GM19238 (cell line): ENCODE data around the gene PHLDB2.

Experiments
- DNase-seq: peaks from one replicate; pipeline ENCODE4 v3.0.0; 2011; ENCODE audit warnings: low spot score; ENCODE audit not compliant: insufficient read length

The PHLDB2 gene

GRCh38 chr3:111882194-111882593 is 23.1 kb downstream of the PHLDB2 start:
- DNase-seq = no peak

GRCh38 chr3:111882799-111883198 is 23.7 kb downstream of the PHLDB2 start:
- DNase-seq = no peak

GRCh38 chr3:111884411-111885018 is 25.4 kb downstream of the PHLDB2 start:
- DNase-seq = no peak

- no peak for DNase-seq
Observed at GRCh38 chr3:111885578-111885977, 26.5 kb downstream of the PHLDB2 start.

GRCh38 chr3:111890051-111890580 is 31.1 kb downstream of the PHLDB2 start:
- no peak for DNase-seq

GRCh38 chr3:111892070-111892469 is 33.0 kb downstream of the PHLDB2 start:
- DNase-seq = no peak

- no peak for DNase-seq
Observed at GRCh38 chr3:111895071-111895470, 36.0 kb downstream of the PHLDB2 start.

- no peak for DNase-seq
Observed at GRCh38 chr3:111899966-111900365, 40.9 kb downstream of the PHLDB2 start.

GRCh38 chr3:111901637-111902036 is 42.6 kb downstream of the PHLDB2 start:
- no peak for DNase-seq

- no peak for DNase-seq
Observed at GRCh38 chr3:111902534-111902933, 43.5 kb downstream of the PHLDB2 start.

GRCh38 chr3:111903067-111903511 is 44.0 kb downstream of the PHLDB2 start:
- no peak for DNase-seq

GRCh38 chr3:111904376-111905241 is 45.5 kb downstream of the PHLDB2 start:
- no peak for DNase-seq

- DNase-seq = no peak
Observed at GRCh38 chr3:111906656-111907055, 47.6 kb downstream of the PHLDB2 start.

- no peak for DNase-seq
Observed at GRCh38 chr3:111907151-111907550, 48.1 kb downstream of the PHLDB2 start.

GRCh38 chr3:111910806-111911205 is 51.7 kb downstream of the PHLDB2 start:
- no peak for DNase-seq

GRCh38 chr3:111911446-111911845 is 52.4 kb downstream of the PHLDB2 start:
- DNase-seq = no peak

- DNase-seq = no peak
Observed at GRCh38 chr3:111913163-111913763, 54.2 kb downstream of the PHLDB2 start.

GRCh38 chr3:111915905-111916304 is 56.8 kb downstream of the PHLDB2 start:
- no peak for DNase-seq

GRCh38 chr3:111917300-111917699 is 58.2 kb downstream of the PHLDB2 start:
- no peak for DNase-seq

GRCh38 chr3:111919370-111920065 is 60.5 kb downstream of the PHLDB2 start:
- no peak for DNase-seq

- no peak for DNase-seq
Observed at GRCh38 chr3:111921181-111921580, 62.1 kb downstream of the PHLDB2 start.
